GM12878 (cell line): Measurements from ENCODE around the gene MT3. TPM values are rescaled to one million over a fixed set of nuclear protein-coding genes. Genes with fewer than 3 reads are reported as not detected.

Experiments used
- ATAC-seq: fragments of 200-7000 bp; cut with Tn5 transposase; 3 replicates; pipeline ENCODE4 v1.9.1; 2020; ENCODE audit warnings: mild to moderate bottlenecking, moderate library complexity
- BruUV-seq: library from RNA; stranded (reverse); fragments of 400-500 nt; replicated peaks from 2 replicates; lab custom pipeline; 2021; lab: Mats Ljungman, UMichigan
- CTCF ChIA-PET: fragments of 300-600 bp; sonication (Branson Sonifier 250); formaldehyde crosslinking; extraction: SDS; loops from one replicate; lab custom pipeline; 2021; ENCODE audit warnings: inconsistent platforms; lab: Yijun Ruan, JAX
- POLR2A ChIA-PET: fragments of 350-600 bp; formaldehyde crosslinking; extraction: SDS; loops from one replicate; lab custom pipeline; 2021; ENCODE audit warnings: inconsistent platforms; lab: Charles Lee
- RAD21 ChIA-PET: fragments of 300-600 bp; sonication (Branson Sonifier 250); formaldehyde crosslinking; loops from one replicate; lab custom pipeline; 2023; ENCODE audit warnings: antibody characterized with exemption; ENCODE audit not compliant: unreplicated experiment; lab: Charles Lee
- SMC1A ChIA-PET: fragments of 300-600 bp; sonication (Branson Sonifier 250); formaldehyde crosslinking; loops from one replicate; lab custom pipeline; 2023; ENCODE audit not compliant: unreplicated experiment, uncharacterized antibody; lab: Charles Lee
- DNase-seq: peaks from one replicate; pipeline ENCODE4 v3.0.0-alpha.2; 2011; ENCODE audit warnings: low read depth, low spot score
- FAIRE-seq: peaks from 3 replicates; lab custom pipeline; 2011; peaks lifted over from hg19 to GRCh38; lab: Jason Lieb, UNC
- H2AFZ ChIP-seq: 2 replicates; pipeline ENCODE4 v1.6.0; 2011; ENCODE audit warnings: low read depth, low read length, control low read depth; ENCODE audit not compliant: control insufficient read depth
- H3K27ac ChIP-seq: 2 replicates; pipeline ENCODE4 v1.5.1; 2011; ENCODE audit warnings: control low read depth; ENCODE audit not compliant: control insufficient read depth, insufficient read depth
- H3K27me3 ChIP-seq, 2 experiments: replicated peaks in 1 of 2; 2 replicates each; pipeline versions ENCODE4 v1.6.0 to v1.6.1; 2011; ENCODE audit warnings: low read length in 1 of 2; ENCODE audit not compliant: control insufficient read depth in 2 of 2, insufficient read depth in 2 of 2
- H3K36me3 ChIP-seq, 2 experiments: 2 replicates each; pipeline ENCODE4 v1.5.1; 2011; ENCODE audit warnings: low read length in 1 of 2; ENCODE audit not compliant: control insufficient read depth in 2 of 2, insufficient read depth in 2 of 2
- H3K4me1 ChIP-seq: 2 replicates; pipeline ENCODE4 v1.6.1; 2011; ENCODE audit warnings: mild to moderate bottlenecking, low read length, moderate library complexity, mixed read lengths; ENCODE audit not compliant: control insufficient read depth, insufficient read depth
- H3K4me2 ChIP-seq: 2 replicates; pipeline ENCODE4 v1.6.0; 2011; ENCODE audit warnings: control low read depth; ENCODE audit not compliant: control insufficient read depth, insufficient read depth
- H3K4me3 ChIP-seq: fragments of 200-600 bp; sonication (generic); 2 replicates; pipeline ENCODE4 v1.5.1; 2016
- H3K79me2 ChIP-seq: 2 replicates; pipeline ENCODE4 v1.6.0; 2011; ENCODE audit warnings: low read length; ENCODE audit not compliant: control insufficient read depth, insufficient read depth
- H3K9ac ChIP-seq: 2 replicates; pipeline ENCODE4 v1.8.0; 2011; ENCODE audit warnings: low read length, control low read depth, mixed read lengths; ENCODE audit not compliant: control insufficient read depth, insufficient read depth
- H3K9me3 ChIP-seq: replicated peaks from 3 replicates; pipeline ENCODE4 v1.5.1; 2011; ENCODE audit warnings: mild to moderate bottlenecking, low read length; ENCODE audit not compliant: control insufficient read depth, insufficient read depth
- H4K20me1 ChIP-seq: 2 replicates; pipeline ENCODE4 v1.6.0; 2011; ENCODE audit not compliant: control insufficient read depth, insufficient read depth
- POLR2AphosphoS2 ChIP-seq: IDR thresholded peaks from 2 replicates; pipeline ENCODE4 v1.6.1; 2011; ENCODE audit warnings: low read depth, mild to moderate bottlenecking, low read length, improper control_type of control experiment, moderate library complexity
- ZNF274 ChIP-seq: IDR thresholded peaks from one replicate; pipeline ENCODE4 v1.8.0; 2011; ENCODE audit not compliant: insufficient read length, insufficient read depth
- WGBS: methylation state at CpG from one replicate; pipeline ENCODE4 v1.1.6; 2016; ENCODE audit warnings: low lambda C conversion rate; ENCODE audit not compliant: insufficient replicate concordance, insufficient coverage; ENCODE audit errors: missing lambda C conversion rate; 5-methylcytosine and 5-hydroxymethylcytosine counted together
- in situ Hi-C: fragments of 300-500 bp; cut with MboI; formaldehyde crosslinking; loops from 9 replicates; pipeline ENCODE4 v1.14.3; 2018; ENCODE audit warnings: mixed read lengths
- intact Hi-C: fragments of 100-400 bp; cut with micrococcal nuclease; formaldehyde crosslinking; loops from one replicate; pipeline ENCODE4 v1.14.2; 2022; ENCODE audit not compliant: unreplicated experiment
- polyA plus RNA-seq, 11 experiments: library from polyadenylated mRNA; depleted of rRNA in 4 of 11; unstranded in 6 of 11; stranded (reverse) in 5 of 11; fragments of >200 nt; fragmentation: Nextera tagmentation in 4 of 11; fragmentation: Illumina TruSeq in 1 of 11; extraction: Ambion mirVana in 4 of 11; extraction: Trizol in 1 of 11; gene quantifications; 1 replicate in 1 of 11; 2 replicates in 10 of 11; pipeline versions ENCODE4 v1.2.1 to v1.2.3, GENCODE V29; 2011 to 2016; ENCODE audit warnings: inconsistent platforms in 2 of 11, missing spikeins in 2 of 11, low read depth in 1 of 11
- total RNA-seq, 4 experiments: library from RNA; depleted of rRNA in 3 of 4; stranded (reverse); fragments of >200 nt in 3 of 4; fragmentation: Illumina TruSeq in 1 of 4; extraction: Trizol in 1 of 4; gene quantifications; 2 replicates each; pipeline versions ENCODE4 v1.2.1 to v1.2.3, GENCODE V29; 2013 to 2021
- TF ChIP-seq, protein P1 (sequence below): fragments of 450-650 bp; IDR thresholded peaks from 2 replicates; pipeline ENCODE4 v1.6.1; 2017; ENCODE audit warnings: mild to moderate bottlenecking, low read depth, inconsistent platforms; ENCODE audit not compliant: poor library complexity, severe bottlenecking
- TF ChIP-seq, protein P2 (sequence below): IDR thresholded peaks from 2 replicates; pipeline ENCODE4 v1.6.1; 2011; ENCODE audit warnings: mild to moderate bottlenecking, low read depth, low read length, moderate library complexity; ENCODE audit not compliant: insufficient replicate concordance

MT3 gene
- total and polyA plus RNA-seq, 10 of the 15 experiments (the other 5 are each of a cell fraction or from before 2014, with no cell fraction given), result 0.41 TPM; not detected in 9

DNA sequence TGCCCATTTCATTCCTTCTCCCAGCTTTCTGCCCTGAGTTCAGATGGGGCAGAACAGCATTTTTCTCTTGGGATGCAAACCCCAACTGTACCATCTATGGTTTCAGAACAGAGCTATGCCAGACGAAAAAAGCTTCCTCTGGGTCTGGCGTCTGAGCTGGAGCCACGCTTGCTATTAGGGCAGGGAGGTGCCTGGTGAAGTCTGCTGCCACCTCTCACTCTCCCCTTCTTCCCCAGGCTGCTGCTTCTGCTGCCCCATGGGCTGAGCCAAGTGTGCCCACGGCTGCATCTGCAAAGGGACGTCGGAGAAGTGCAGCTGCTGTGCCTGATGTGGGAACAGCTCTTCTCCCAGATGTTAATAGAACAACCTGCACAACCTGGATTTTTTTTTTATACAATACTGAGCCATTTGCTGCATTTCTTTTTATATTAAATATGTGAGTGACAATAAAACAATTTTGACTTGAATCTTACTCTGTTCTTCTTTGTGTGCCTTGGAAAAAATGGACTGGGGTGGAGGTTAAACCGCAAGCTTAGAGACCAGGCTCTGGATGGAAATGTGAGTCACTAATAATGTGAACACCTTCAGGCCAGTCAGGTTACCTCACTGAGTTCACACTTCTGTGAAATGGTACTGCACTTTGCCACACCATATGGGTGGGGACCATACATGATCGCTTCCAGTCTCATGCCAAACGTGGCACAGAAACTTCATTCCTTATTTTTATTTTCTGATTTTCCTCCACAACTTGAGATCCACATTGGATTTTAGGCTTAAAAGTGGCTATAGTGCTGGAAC, 47.5 kb downstream of the MT3 start:
- no peaks in the 10 kb centered on the region for H3K4me1 ChIP-seq
- H3K4me3 ChIP-seq, result no peak overlapping the region
- H3K27me3 ChIP-seq, result peaks cover 18 to 24% of the 10 kb centered on the region in 2 experiments
- no peak overlapping the region for H3K27ac ChIP-seq
- intact Hi-C loops (no loop called here), in situ Hi-C loops (no loop called here)
- ChIA-PET CTCF (no interaction called here), RAD21 (no interaction called here), SMC1A (no interaction called here), POLR2A (no interaction called here)
- H3K9me3 ChIP-seq, result no peaks in the 10 kb centered on the region
- 11% methylated on average over 9 of the region's 9 CpGs for WGBS
- H3K36me3 ChIP-seq, result no peaks in the 10 kb centered on the region
- no peaks in the 10 kb centered on the region for H4K20me1 ChIP-seq
- H3K79me2 ChIP-seq, result no peaks in the 10 kb centered on the region
- no peak overlapping the region for H3K4me2 ChIP-seq
- FAIRE-seq (no peak), ATAC-seq (no peak), DNase-seq (no peak)
- H3K9ac ChIP-seq, result no peak overlapping the region
- no TSS peak for BruUV-seq
- TF ChIP-seq POLR2AphosphoS2, result no peak
- TF ChIP-seq ZNF274, result no peak
- TF ChIP-seq, protein P1, sequence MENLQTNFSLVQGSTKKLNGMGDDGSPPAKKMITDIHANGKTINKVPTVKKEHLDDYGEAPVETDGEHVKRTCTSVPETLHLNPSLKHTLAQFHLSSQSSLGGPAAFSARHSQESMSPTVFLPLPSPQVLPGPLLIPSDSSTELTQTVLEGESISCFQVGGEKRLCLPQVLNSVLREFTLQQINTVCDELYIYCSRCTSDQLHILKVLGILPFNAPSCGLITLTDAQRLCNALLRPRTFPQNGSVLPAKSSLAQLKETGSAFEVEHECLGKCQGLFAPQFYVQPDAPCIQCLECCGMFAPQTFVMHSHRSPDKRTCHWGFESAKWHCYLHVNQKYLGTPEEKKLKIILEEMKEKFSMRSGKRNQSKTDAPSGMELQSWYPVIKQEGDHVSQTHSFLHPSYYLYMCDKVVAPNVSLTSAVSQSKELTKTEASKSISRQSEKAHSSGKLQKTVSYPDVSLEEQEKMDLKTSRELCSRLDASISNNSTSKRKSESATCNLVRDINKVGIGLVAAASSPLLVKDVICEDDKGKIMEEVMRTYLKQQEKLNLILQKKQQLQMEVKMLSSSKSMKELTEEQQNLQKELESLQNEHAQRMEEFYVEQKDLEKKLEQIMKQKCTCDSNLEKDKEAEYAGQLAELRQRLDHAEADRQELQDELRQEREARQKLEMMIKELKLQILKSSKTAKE, result no peak
- TF ChIP-seq, protein P2, sequence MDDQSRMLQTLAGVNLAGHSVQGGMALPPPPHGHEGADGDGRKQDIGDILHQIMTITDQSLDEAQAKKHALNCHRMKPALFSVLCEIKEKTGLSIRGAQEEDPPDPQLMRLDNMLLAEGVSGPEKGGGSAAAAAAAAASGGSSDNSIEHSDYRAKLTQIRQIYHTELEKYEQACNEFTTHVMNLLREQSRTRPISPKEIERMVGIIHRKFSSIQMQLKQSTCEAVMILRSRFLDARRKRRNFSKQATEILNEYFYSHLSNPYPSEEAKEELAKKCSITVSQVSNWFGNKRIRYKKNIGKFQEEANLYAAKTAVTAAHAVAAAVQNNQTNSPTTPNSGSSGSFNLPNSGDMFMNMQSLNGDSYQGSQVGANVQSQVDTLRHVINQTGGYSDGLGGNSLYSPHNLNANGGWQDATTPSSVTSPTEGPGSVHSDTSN, result no peak
- no peak overlapping the region for H2AFZ ChIP-seq
